ENCODE results near the gene TASOR2.

GRCh38 chr10:5720182-5720581 lies 35.5 kb downstream of the TASOR2 start:
- TF ChIP-seq, protein P1, sequence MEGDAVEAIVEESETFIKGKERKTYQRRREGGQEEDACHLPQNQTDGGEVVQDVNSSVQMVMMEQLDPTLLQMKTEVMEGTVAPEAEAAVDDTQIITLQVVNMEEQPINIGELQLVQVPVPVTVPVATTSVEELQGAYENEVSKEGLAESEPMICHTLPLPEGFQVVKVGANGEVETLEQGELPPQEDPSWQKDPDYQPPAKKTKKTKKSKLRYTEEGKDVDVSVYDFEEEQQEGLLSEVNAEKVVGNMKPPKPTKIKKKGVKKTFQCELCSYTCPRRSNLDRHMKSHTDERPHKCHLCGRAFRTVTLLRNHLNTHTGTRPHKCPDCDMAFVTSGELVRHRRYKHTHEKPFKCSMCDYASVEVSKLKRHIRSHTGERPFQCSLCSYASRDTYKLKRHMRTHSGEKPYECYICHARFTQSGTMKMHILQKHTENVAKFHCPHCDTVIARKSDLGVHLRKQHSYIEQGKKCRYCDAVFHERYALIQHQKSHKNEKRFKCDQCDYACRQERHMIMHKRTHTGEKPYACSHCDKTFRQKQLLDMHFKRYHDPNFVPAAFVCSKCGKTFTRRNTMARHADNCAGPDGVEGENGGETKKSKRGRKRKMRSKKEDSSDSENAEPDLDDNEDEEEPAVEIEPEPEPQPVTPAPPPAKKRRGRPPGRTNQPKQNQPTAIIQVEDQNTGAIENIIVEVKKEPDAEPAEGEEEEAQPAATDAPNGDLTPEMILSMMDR (IDR thresholded peaks at IDR 0.05 in 2 of 3, conservative IDR thresholded peaks at IDR 0.05 in 1 of 3; ENCODE audit: borderline replicate concordance in 1 of 3, insufficient read depth in 1 of 3, low read depth in 2 of 3, low read length in 2 of 3): no peak
- TF ChIP-seq POLR2A (IDR thresholded peaks at IDR 0.05; ENCODE audit: borderline replicate concordance, extremely low read depth, insufficient read depth, insufficient read length): no peak
- no peak for TF ChIP-seq ZBTB33 (IDR thresholded peaks at IDR 0.05; ENCODE audit: extremely low read depth, insufficient replicate concordance, low read length)
- no peak for TF ChIP-seq JUND (IDR thresholded peaks at IDR 0.05)
- TF ChIP-seq REST (IDR thresholded peaks at IDR 0.05; ENCODE audit: low read depth): no peak
- TF ChIP-seq, protein P2, sequence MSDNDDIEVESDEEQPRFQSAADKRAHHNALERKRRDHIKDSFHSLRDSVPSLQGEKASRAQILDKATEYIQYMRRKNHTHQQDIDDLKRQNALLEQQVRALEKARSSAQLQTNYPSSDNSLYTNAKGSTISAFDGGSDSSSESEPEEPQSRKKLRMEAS (IDR thresholded peaks at IDR 0.05): no peak
- TF ChIP-seq SP1 (IDR thresholded peaks at IDR 0.05; ENCODE audit: low read depth): no peak
- no peak for TF ChIP-seq YY1 (IDR thresholded peaks at IDR 0.05; ENCODE audit: extremely low read depth, insufficient replicate concordance, low read depth, low read length)
- no peak for TF ChIP-seq ZFX (IDR thresholded peaks at IDR 0.05)
- TF ChIP-seq RAD21 (IDR thresholded peaks at IDR 0.05; ENCODE audit: low read depth): no peak

All from HCT116 (cell line).